ENCODE data around the gene KIAA0513.

- TF ChIP-seq CTCF (IDR thresholded peaks at IDR 0.05) (no peak), POLR2A (IDR thresholded peaks at IDR 0.05) (no peak), EP300 (IDR thresholded peaks at IDR 0.05) (no peak)
Measured at GRCh38 chr16:85078952-85079351, 51.4 kb downstream of the KIAA0513 start.
